ENCODE results near the gene CDH23. TPM values are rescaled to one million over a fixed set of nuclear protein-coding genes. Genes with fewer than 3 reads are reported as not detected.

CDH23 gene
- total and polyA plus RNA-seq, 5 donors, result 2.4 to 6.3 (median 5.2) TPM

DNA sequence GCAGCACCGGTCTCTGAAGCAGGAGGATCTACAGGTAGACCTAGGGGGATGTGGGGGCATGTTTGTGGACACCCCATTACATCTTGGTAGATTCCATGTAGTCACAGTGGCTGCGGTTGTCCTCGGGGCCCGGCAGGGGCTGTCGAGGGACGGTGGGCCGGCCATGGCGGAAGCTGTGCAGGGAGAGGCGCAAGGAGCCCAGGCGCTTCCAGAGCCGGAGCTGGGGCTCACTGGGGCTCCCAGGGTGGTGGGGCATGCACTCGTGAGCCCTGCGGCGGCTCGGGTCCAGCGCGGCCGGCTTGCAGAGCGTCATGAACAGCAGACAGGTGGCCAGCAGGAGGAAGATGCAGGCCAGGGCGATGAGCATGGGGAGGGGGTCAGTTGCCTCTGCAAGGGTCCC is 319.1 kb downstream of the CDH23 start:
- H3K27ac ChIP-seq (ENCODE audit: low read length), result no peak overlapping the region
- no peaks in the 10 kb centered on the region for H3K27me3 ChIP-seq (ENCODE audit: control insufficient read depth, insufficient read depth)
- intact Hi-C loops (cut with DNase I), result loop anchor here in 1 of 4 donors (5.0 kb wide), 1 partner anchor 56 kb away; the partner anchor contains the start of gene VSIR
- peaks cover 34% of the 10 kb centered on the region for H3K4me1 ChIP-seq (ENCODE audit: control insufficient read depth, insufficient read depth, low read length)
- peak in 2 of 3 donors; percentile 57 to 59 for DNase-seq
- H3K9me3 ChIP-seq (ENCODE audit: control insufficient read depth, low read length), result no peaks in the 10 kb centered on the region
- ATAC-seq, result no peak
- WGBS, result 95% methylated on average over 20 of the region's 20 CpGs
- H3K4me3 ChIP-seq (ENCODE audit: low read length), result no peak overlapping the region

DNA sequence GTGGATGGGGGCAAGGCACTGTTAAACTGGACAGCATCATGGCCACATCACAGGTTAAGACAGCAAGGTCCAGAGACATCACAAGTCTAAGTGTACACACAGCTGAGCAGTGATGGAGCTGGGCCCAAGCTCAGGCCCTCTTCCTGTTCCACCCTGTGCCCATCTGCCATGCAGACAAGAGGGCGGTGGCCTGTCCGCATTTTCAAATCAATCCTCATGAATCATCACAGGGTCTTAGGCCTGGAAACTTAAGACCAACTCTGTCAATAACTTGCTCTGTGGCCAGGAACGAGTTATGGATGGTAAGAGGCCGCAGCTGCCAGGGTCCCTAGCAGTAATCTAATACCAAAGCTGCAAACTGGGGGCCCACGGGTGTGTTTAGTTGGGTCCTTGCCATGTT is 319.7 kb downstream of the CDH23 start:
- WGBS, result 85% methylated on average over 5 of the region's 5 CpGs
- no peaks in the 10 kb centered on the region for H3K9me3 ChIP-seq (ENCODE audit: control insufficient read depth, low read length)
- H3K27ac ChIP-seq (ENCODE audit: low read length), result no peak overlapping the region
- intact Hi-C loops (cut with DNase I), result loop anchor here in 1 of 4 donors (5.0 kb wide), 1 partner anchor 56 kb away; the partner anchor contains the start of gene VSIR
- H3K4me3 ChIP-seq (ENCODE audit: low read length), result no peak overlapping the region
- no peaks in the 10 kb centered on the region for H3K27me3 ChIP-seq (ENCODE audit: control insufficient read depth, insufficient read depth)
- ATAC-seq, result no peak
- peaks cover 34% of the 10 kb centered on the region for H3K4me1 ChIP-seq (ENCODE audit: control insufficient read depth, insufficient read depth, low read length)
- peak in 2 of 3 donors; percentile 38 to 45 for DNase-seq

DNA sequence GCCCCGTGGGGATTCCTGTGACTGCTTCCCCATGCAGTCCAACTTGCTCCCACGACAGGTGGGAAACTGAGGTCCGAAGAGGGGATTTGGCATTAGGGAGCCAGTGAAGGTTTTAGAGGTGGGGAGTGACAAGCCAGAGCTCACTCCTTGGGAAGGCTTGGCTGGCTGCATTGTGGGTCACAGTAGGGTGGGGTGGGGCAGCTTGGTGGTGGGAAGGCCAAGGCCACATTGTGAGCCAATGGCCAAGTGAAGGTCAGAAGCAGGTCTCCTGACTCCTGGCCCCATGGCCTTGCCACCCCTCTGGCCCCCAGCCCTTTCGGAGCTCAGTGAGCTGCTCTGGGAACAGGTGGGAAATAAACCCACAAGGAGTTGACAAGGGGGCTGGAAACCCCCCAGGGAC is 320.3 kb downstream of the CDH23 start:
- 85% methylated on average over 4 of the region's 4 CpGs for WGBS
- DNase-seq, result peak in 2 of 3 donors; percentile 58 to 65
- Histone ChIP-seq H3K27me3 (ENCODE audit: control insufficient read depth, insufficient read depth) (no peaks in the 10 kb centered on the region), H3K4me1 (ENCODE audit: control insufficient read depth, insufficient read depth, low read length) (peaks cover 34% of the 10 kb centered on the region), H3K9me3 (ENCODE audit: control insufficient read depth, low read length) (no peaks in the 10 kb centered on the region), H3K27ac (ENCODE audit: low read length) (peak overlapping the region; percentile 3), H3K4me3 (ENCODE audit: low read length) (no peak overlapping the region)
- no peak for ATAC-seq
- intact Hi-C loops (cut with DNase I), result loop anchor here in 1 of 4 donors (5.0 kb wide), 1 partner anchor 55 kb away; the partner anchor contains the start of gene VSIR

- Histone ChIP-seq H3K4me1 (ENCODE audit: control insufficient read depth, insufficient read depth, low read length) (peaks cover 33% of the 10 kb centered on the region), H3K4me3 (ENCODE audit: low read length) (no peak overlapping the region), H3K27ac (ENCODE audit: low read length) (peak overlapping the region; percentile 3), H3K9me3 (ENCODE audit: control insufficient read depth, low read length) (no peaks in the 10 kb centered on the region), H3K27me3 (ENCODE audit: control insufficient read depth, insufficient read depth) (no peaks in the 10 kb centered on the region)
- no peak for ATAC-seq
- peak in 2 of 3 donors; percentile 62 to 73 for DNase-seq
- WGBS, result 54% methylated on average over 2 of the region's 2 CpGs
- intact Hi-C loops (cut with DNase I), result loop anchor here in 1 of 4 donors (5.0 kb wide), 1 partner anchor 55 kb away; the partner anchor contains the start of gene VSIR
Measured at GRCh38 chr10:71717551-71717951, 320.8 kb downstream of the CDH23 start.

DNA sequence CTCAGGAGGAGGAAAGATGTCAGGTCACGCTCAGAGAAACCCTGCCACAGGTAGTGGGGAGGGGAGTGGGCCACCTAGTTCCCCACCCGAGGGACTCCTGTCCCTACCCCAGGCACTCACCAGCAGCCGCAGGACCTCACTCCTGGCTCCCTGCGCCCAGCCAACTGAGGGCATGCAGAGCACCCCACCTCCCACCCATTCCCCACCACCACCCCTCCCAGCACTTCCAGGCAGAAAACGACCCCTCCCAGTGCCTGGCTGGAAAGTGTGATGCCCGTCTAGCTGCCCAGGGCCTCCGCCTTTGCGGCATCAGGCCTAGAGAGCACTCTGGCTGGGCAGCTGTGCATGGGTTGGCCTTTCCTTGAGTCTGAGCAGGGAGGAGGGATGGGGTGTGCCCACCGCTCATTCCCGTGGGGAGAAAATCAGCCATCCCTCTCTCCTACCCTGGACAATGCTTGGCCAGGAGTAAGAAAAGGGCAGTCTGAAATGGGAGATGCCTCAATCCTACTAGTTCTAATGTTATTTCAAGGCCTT is 321.5 kb downstream of the CDH23 start:
- H3K27me3 ChIP-seq (ENCODE audit: control insufficient read depth, insufficient read depth), result no peaks in the 10 kb centered on the region
- no peaks in the 10 kb centered on the region for H3K9me3 ChIP-seq (ENCODE audit: control insufficient read depth, low read length)
- ATAC-seq, result peak in 1 of 2 donors; percentile 9
- DNase-seq, result peak; percentile 50 to 79 (median 69)
- WGBS, result 69% methylated on average over 10 of the region's 10 CpGs
- H3K27ac ChIP-seq (ENCODE audit: low read length), result peak overlapping the region; percentile 60
- H3K4me3 ChIP-seq (ENCODE audit: low read length), result no peak overlapping the region
- H3K4me1 ChIP-seq (ENCODE audit: control insufficient read depth, insufficient read depth, low read length), result peaks cover 30% of the 10 kb centered on the region
- intact Hi-C loops (cut with DNase I), result loop anchor here in 1 of 4 donors (5.0 kb wide), 1 partner anchor 54 kb away; the partner anchor contains the start of gene VSIR

- WGBS, result 33% methylated on average over 7 of the region's 7 CpGs
- H3K4me1 ChIP-seq (ENCODE audit: control insufficient read depth, insufficient read depth, low read length), result peaks cover 25% of the 10 kb centered on the region
- ATAC-seq, result peak; percentile 64 to 76
- no peaks in the 10 kb centered on the region for H3K9me3 ChIP-seq (ENCODE audit: control insufficient read depth, low read length)
- peak; percentile 81 to 94 (median 94) for DNase-seq
- no peaks in the 10 kb centered on the region for H3K27me3 ChIP-seq (ENCODE audit: control insufficient read depth, insufficient read depth)
- intact Hi-C loops (cut with DNase I), result loop anchor here in 1 of 4 donors (5.0 kb wide), 1 partner anchor 53 kb away; the partner anchor contains the start of gene VSIR
- no peak overlapping the region for H3K4me3 ChIP-seq (ENCODE audit: low read length)
- peak overlapping the region; percentile 74 for H3K27ac ChIP-seq (ENCODE audit: low read length)
Measured at GRCh38 chr10:71719042-71719441, 322.3 kb downstream of the CDH23 start.

DNA sequence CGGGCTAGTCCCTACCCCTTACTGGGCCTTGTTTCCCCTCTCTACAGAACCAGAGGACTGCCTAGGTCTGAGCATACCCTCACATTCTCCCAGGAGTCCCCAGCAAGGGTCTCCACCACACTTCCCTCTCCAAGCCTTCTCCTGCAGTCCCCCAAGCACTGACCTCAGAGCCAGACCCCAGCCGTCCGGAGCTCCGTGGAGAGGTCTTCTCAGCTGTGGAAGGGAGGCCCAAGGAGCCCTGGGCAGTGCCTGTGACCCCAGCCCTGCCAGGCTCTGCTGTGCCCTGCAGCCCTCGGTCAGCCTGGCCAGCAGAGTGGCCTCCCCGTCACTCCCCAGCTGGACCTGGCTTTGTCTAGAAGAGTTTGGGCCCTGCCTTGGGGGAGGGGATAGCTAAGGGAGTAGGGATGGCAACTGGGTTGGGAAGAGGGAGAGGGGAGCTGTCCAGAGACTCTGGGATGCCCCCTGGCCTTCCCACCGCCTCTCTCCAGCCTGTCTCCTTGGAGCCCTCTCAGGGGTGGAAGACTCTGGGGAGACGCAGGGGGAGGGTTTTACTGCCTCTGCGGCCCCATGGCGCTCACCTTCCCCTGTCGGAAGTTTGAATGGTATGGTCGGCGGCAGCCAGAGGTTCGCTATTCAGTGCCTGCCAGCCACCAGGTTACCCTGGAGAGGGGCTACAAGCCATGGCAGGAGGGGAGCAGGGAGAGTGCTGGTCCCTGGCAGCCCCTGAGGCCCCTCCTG is 322.9 kb downstream of the CDH23 start, which contains the start of gene C10orf105:
Gene C10orf105 (minus strand): TSS at position 315 of the 738 bp plus-strand sequence. CDS start 3,441 bp downstream, outside the sequence.
- ATAC-seq (peak; percentile 2), DNase-seq (peak in 2 of 3 donors; percentile 59 to 70)
- Histone ChIP-seq H3K27me3 (ENCODE audit: control insufficient read depth, insufficient read depth) (no peaks in the 10 kb centered on the region), H3K9me3 (ENCODE audit: control insufficient read depth, low read length) (no peaks in the 10 kb centered on the region), H3K4me3 (ENCODE audit: low read length) (no peak within 1 kb of the TSS), H3K27ac (ENCODE audit: low read length) (peak within 1 kb of the TSS; percentile 74), H3K4me1 (ENCODE audit: control insufficient read depth, insufficient read depth, low read length) (peaks cover 19% of the 10 kb centered on the region)
- WGBS, result 82% methylated on average over 14 of the region's 14 CpGs
- intact Hi-C loops (cut with DNase I), result loop anchor here in 1 of 4 donors (5.0 kb wide), 1 partner anchor 53 kb away; the partner anchor contains the start of gene VSIR

GRCh38 chr10:71720288-71720687 is 323.6 kb downstream of the CDH23 start:
- H3K27me3 ChIP-seq (ENCODE audit: control insufficient read depth, insufficient read depth), result no peaks in the 10 kb centered on the region
- intact Hi-C loops (cut with DNase I), result no loop called here
- no peaks in the 10 kb centered on the region for H3K9me3 ChIP-seq (ENCODE audit: control insufficient read depth, low read length)
- WGBS, result 86% methylated on average over 4 of the region's 4 CpGs
- H3K4me1 ChIP-seq (ENCODE audit: control insufficient read depth, insufficient read depth, low read length), result peaks cover 14% of the 10 kb centered on the region
- ATAC-seq, result no peak
- peak in 1 of 3 donors; percentile 56 for DNase-seq
- H3K4me3 ChIP-seq (ENCODE audit: low read length), result no peak overlapping the region
- H3K27ac ChIP-seq (ENCODE audit: low read length), result no peak overlapping the region

- intact Hi-C loops (cut with DNase I), result no loop called here
- no peak overlapping the region for H3K4me3 ChIP-seq (ENCODE audit: low read length)
- peaks cover 12% of the 10 kb centered on the region for H3K4me1 ChIP-seq (ENCODE audit: control insufficient read depth, insufficient read depth, low read length)
- no peaks in the 10 kb centered on the region for H3K27me3 ChIP-seq (ENCODE audit: control insufficient read depth, insufficient read depth)
- ATAC-seq, result no peak
- DNase-seq, result peak in 1 of 3 donors; percentile 35
- H3K9me3 ChIP-seq (ENCODE audit: control insufficient read depth, low read length), result no peaks in the 10 kb centered on the region
- 95% methylated on average over 6 of the region's 6 CpGs for WGBS
- H3K27ac ChIP-seq (ENCODE audit: low read length), result no peak overlapping the region
Measured at GRCh38 chr10:71721313-71721712, 324.6 kb downstream of the CDH23 start.

GRCh38 chr10:71722849-71723248 is 326.1 kb downstream of the CDH23 start:
- no peaks in the 10 kb centered on the region for H3K27me3 ChIP-seq (ENCODE audit: control insufficient read depth, insufficient read depth)
- intact Hi-C loops (cut with DNase I), result no loop called here
- DNase-seq (no peak), ATAC-seq (no peak)
- no peak overlapping the region for H3K4me3 ChIP-seq (ENCODE audit: low read length)
- 80% methylated on average over 1 of the region's 1 CpG for WGBS
- no peak overlapping the region for H3K27ac ChIP-seq (ENCODE audit: low read length)
- peaks cover 18% of the 10 kb centered on the region for H3K4me1 ChIP-seq (ENCODE audit: control insufficient read depth, insufficient read depth, low read length)
- no peaks in the 10 kb centered on the region for H3K9me3 ChIP-seq (ENCODE audit: control insufficient read depth, low read length)

- intact Hi-C loops (cut with DNase I), result no loop called here
- ATAC-seq, result no peak
- H3K9me3 ChIP-seq (ENCODE audit: control insufficient read depth, low read length), result no peaks in the 10 kb centered on the region
- no peak overlapping the region for H3K27ac ChIP-seq (ENCODE audit: low read length)
- peaks cover 18% of the 10 kb centered on the region for H3K4me1 ChIP-seq (ENCODE audit: control insufficient read depth, insufficient read depth, low read length)
- no peaks in the 10 kb centered on the region for H3K27me3 ChIP-seq (ENCODE audit: control insufficient read depth, insufficient read depth)
- WGBS, result 93% methylated on average over 11 of the region's 11 CpGs
- peak in 1 of 3 donors; percentile 53 for DNase-seq
- no peak overlapping the region for H3K4me3 ChIP-seq (ENCODE audit: low read length)
Measured at GRCh38 chr10:71723311-71723710, 326.6 kb downstream of the CDH23 start.

All from right cardiac atrium (tissue), 5 donors.